ENCODE data around the gene ZNF81. TPM values are rescaled to one million over a fixed set of nuclear protein-coding genes. Genes with fewer than 3 reads are reported as not detected.
"Not testable (repeated sequence)": the region's sequence is repeated elsewhere in the genome, so short reads cannot be mapped to it uniquely, and the experiment has no call there.

ZNF81 gene
- total and polyA plus RNA-seq, 2 donors = 2.3 to 7.7 TPM

GRCh38 chrX:47806415-47807271 is 30.1 kb upstream of the ZNF81 start:
- 97% methylated on average over 11 of the region's 14 CpGs for WGBS
- not testable (repeated sequence) for H3K36me3 ChIP-seq (ENCODE audit: control insufficient read depth in 2 of 2, insufficient read depth in 2 of 2, low read length in 1 of 2); DNase-seq (ENCODE audit: low read depth in 6 of 9, low spot score in 9 of 9); H3K27ac ChIP-seq (ENCODE audit: low read depth in 1 of 2, low read length in 1 of 2); H3K4me3 ChIP-seq (ENCODE audit: low read length in 2 of 2); H3K4me1 ChIP-seq (ENCODE audit: control insufficient read depth in 2 of 2, insufficient read depth in 2 of 2, low read length in 2 of 2); H3K9me3 ChIP-seq (ENCODE audit: control insufficient read depth in 2 of 2, insufficient read depth in 1 of 2, low read length in 1 of 2); H3K27me3 ChIP-seq (ENCODE audit: control insufficient read depth in 2 of 2, insufficient read depth in 1 of 2, low read length in 1 of 2)

GRCh38 chrX:47807272-47807538 is 29.5 kb upstream of the ZNF81 start:
- not testable (repeated sequence) for H3K4me1 ChIP-seq (ENCODE audit: control insufficient read depth in 2 of 2, insufficient read depth in 2 of 2, low read length in 2 of 2); DNase-seq (ENCODE audit: low read depth in 6 of 9, low spot score in 9 of 9); H3K36me3 ChIP-seq (ENCODE audit: control insufficient read depth in 2 of 2, insufficient read depth in 2 of 2, low read length in 1 of 2); H3K4me3 ChIP-seq (ENCODE audit: low read length in 2 of 2); H3K27me3 ChIP-seq (ENCODE audit: control insufficient read depth in 2 of 2, insufficient read depth in 1 of 2, low read length in 1 of 2); H3K27ac ChIP-seq (ENCODE audit: low read depth in 1 of 2, low read length in 1 of 2); H3K9me3 ChIP-seq (ENCODE audit: control insufficient read depth in 2 of 2, insufficient read depth in 1 of 2, low read length in 1 of 2)
- WGBS = 99% methylated on average over 3 of the region's 3 CpGs

GRCh38 chrX:47807548-47807947 is 29.2 kb upstream of the ZNF81 start:
- Histone ChIP-seq H3K9me3 (ENCODE audit: control insufficient read depth in 2 of 2, insufficient read depth in 1 of 2, low read length in 1 of 2) (no peaks in the 10 kb centered on the region), H3K4me1 (ENCODE audit: control insufficient read depth in 2 of 2, insufficient read depth in 2 of 2, low read length in 2 of 2) (no peaks in the 10 kb centered on the region), H3K27me3 (ENCODE audit: control insufficient read depth in 2 of 2, insufficient read depth in 1 of 2, low read length in 1 of 2) (no peaks in the 10 kb centered on the region), H3K36me3 (ENCODE audit: control insufficient read depth in 2 of 2, insufficient read depth in 2 of 2, low read length in 1 of 2) (no peaks in the 10 kb centered on the region), H3K27ac (ENCODE audit: low read depth in 1 of 2, low read length in 1 of 2) (no peak overlapping the region), H3K4me3 (ENCODE audit: low read length in 2 of 2) (no peak overlapping the region)
- 93% methylated on average over 12 of the region's 12 CpGs for WGBS
- DNase-seq (ENCODE audit: low read depth in 6 of 9, low spot score in 9 of 9) = no peak

GRCh38 chrX:47808904-47809788 is 27.6 kb upstream of the ZNF81 start:
- WGBS = 76% methylated on average over 9 of the region's 9 CpGs
- DNase-seq (ENCODE audit: low read depth in 6 of 9, low spot score in 9 of 9) = no peak
- Histone ChIP-seq H3K27me3 (ENCODE audit: control insufficient read depth in 2 of 2, insufficient read depth in 1 of 2, low read length in 1 of 2) (no peaks in the 10 kb centered on the region), H3K36me3 (ENCODE audit: control insufficient read depth in 2 of 2, insufficient read depth in 2 of 2, low read length in 1 of 2) (no peaks in the 10 kb centered on the region), H3K4me3 (ENCODE audit: low read length in 2 of 2) (no peak overlapping the region), H3K27ac (ENCODE audit: low read depth in 1 of 2, low read length in 1 of 2) (no peak overlapping the region), H3K9me3 (ENCODE audit: control insufficient read depth in 2 of 2, insufficient read depth in 1 of 2, low read length in 1 of 2) (no peaks in the 10 kb centered on the region), H3K4me1 (ENCODE audit: control insufficient read depth in 2 of 2, insufficient read depth in 2 of 2, low read length in 2 of 2) (no peaks in the 10 kb centered on the region)

- no peaks in the 10 kb centered on the region for H3K27me3 ChIP-seq (ENCODE audit: control insufficient read depth in 2 of 2, insufficient read depth in 1 of 2, low read length in 1 of 2)
- DNase-seq (ENCODE audit: low read depth in 6 of 9, low spot score in 9 of 9) = no peak
- H3K9me3 ChIP-seq (ENCODE audit: control insufficient read depth in 2 of 2, insufficient read depth in 1 of 2, low read length in 1 of 2) = no peaks in the 10 kb centered on the region
- WGBS = 100% methylated on average over 1 of the region's 1 CpG
- no peak overlapping the region for H3K27ac ChIP-seq (ENCODE audit: low read depth in 1 of 2, low read length in 1 of 2)
- no peak overlapping the region for H3K4me3 ChIP-seq (ENCODE audit: low read length in 2 of 2)
- H3K36me3 ChIP-seq (ENCODE audit: control insufficient read depth in 2 of 2, insufficient read depth in 2 of 2, low read length in 1 of 2) = no peaks in the 10 kb centered on the region
- H3K4me1 ChIP-seq (ENCODE audit: control insufficient read depth in 2 of 2, insufficient read depth in 2 of 2, low read length in 2 of 2) = no peaks in the 10 kb centered on the region
Observed at GRCh38 chrX:47814851-47815250, 21.9 kb upstream of the ZNF81 start.

- 54% methylated on average over 4 of the region's 4 CpGs for WGBS
- H3K4me3 ChIP-seq (ENCODE audit: low read length in 2 of 2) = no peak overlapping the region
- no peaks in the 10 kb centered on the region for H3K36me3 ChIP-seq (ENCODE audit: control insufficient read depth in 2 of 2, insufficient read depth in 2 of 2, low read length in 1 of 2)
- H3K27me3 ChIP-seq (ENCODE audit: control insufficient read depth in 2 of 2, insufficient read depth in 1 of 2, low read length in 1 of 2) = no peaks in the 10 kb centered on the region
- DNase-seq (ENCODE audit: low read depth in 6 of 9, low spot score in 9 of 9) = no peak
- H3K9me3 ChIP-seq (ENCODE audit: control insufficient read depth in 2 of 2, insufficient read depth in 1 of 2, low read length in 1 of 2) = no peaks in the 10 kb centered on the region
- no peaks in the 10 kb centered on the region for H3K4me1 ChIP-seq (ENCODE audit: control insufficient read depth in 2 of 2, insufficient read depth in 2 of 2, low read length in 2 of 2)
- no peak overlapping the region for H3K27ac ChIP-seq (ENCODE audit: low read depth in 1 of 2, low read length in 1 of 2)
Observed at GRCh38 chrX:47815901-47816845, 20.5 kb upstream of the ZNF81 start.

GRCh38 chrX:47817421-47817820 is 19.3 kb upstream of the ZNF81 start:
- Histone ChIP-seq H3K4me1 (ENCODE audit: control insufficient read depth in 2 of 2, insufficient read depth in 2 of 2, low read length in 2 of 2) (no peaks in the 10 kb centered on the region), H3K36me3 (ENCODE audit: control insufficient read depth in 2 of 2, insufficient read depth in 2 of 2, low read length in 1 of 2) (no peaks in the 10 kb centered on the region), H3K4me3 (ENCODE audit: low read length in 2 of 2) (no peak overlapping the region), H3K27me3 (ENCODE audit: control insufficient read depth in 2 of 2, insufficient read depth in 1 of 2, low read length in 1 of 2) (no peaks in the 10 kb centered on the region), H3K9me3 (ENCODE audit: control insufficient read depth in 2 of 2, insufficient read depth in 1 of 2, low read length in 1 of 2) (no peaks in the 10 kb centered on the region), H3K27ac (ENCODE audit: low read depth in 1 of 2, low read length in 1 of 2) (no peak overlapping the region)
- no peak for DNase-seq (ENCODE audit: low read depth in 6 of 9, low spot score in 9 of 9)
- WGBS = 42% methylated on average over 1 of the region's 1 CpG

- no peak overlapping the region for H3K4me3 ChIP-seq (ENCODE audit: low read length in 2 of 2)
- 100% methylated on average over 1 of the region's 1 CpG for WGBS
- no peaks in the 10 kb centered on the region for H3K9me3 ChIP-seq (ENCODE audit: control insufficient read depth in 2 of 2, insufficient read depth in 1 of 2, low read length in 1 of 2)
- H3K4me1 ChIP-seq (ENCODE audit: control insufficient read depth in 2 of 2, insufficient read depth in 2 of 2, low read length in 2 of 2) = no peaks in the 10 kb centered on the region
- no peaks in the 10 kb centered on the region for H3K36me3 ChIP-seq (ENCODE audit: control insufficient read depth in 2 of 2, insufficient read depth in 2 of 2, low read length in 1 of 2)
- H3K27me3 ChIP-seq (ENCODE audit: control insufficient read depth in 2 of 2, insufficient read depth in 1 of 2, low read length in 1 of 2) = no peaks in the 10 kb centered on the region
- H3K27ac ChIP-seq (ENCODE audit: low read depth in 1 of 2, low read length in 1 of 2) = no peak overlapping the region
- DNase-seq (ENCODE audit: low read depth in 6 of 9, low spot score in 9 of 9) = no peak
Observed at GRCh38 chrX:47817897-47818296, 18.8 kb upstream of the ZNF81 start.

Data from thymus (tissue), 11 donors.